Loucy (cell line): ENCODE measurements around the gene MICA.

ENCODE experiments used
- CTCF ChIP-seq: fragments of 200-600 bp; sonication (generic); conservative IDR thresholded peaks from 2 replicates; pipeline ENCODE4 v1.5.1; 2014; ENCODE audit warnings: mild to moderate bottlenecking, antibody characterized with exemption, low read length
- EZH2phosphoT487 ChIP-seq: fragments of 200-600 bp; IDR thresholded peaks from 2 replicates; pipeline ENCODE4 v1.6.1; 2018; ENCODE audit warnings: antibody characterized with exemption, mild to moderate bottlenecking, moderate library complexity, borderline replicate concordance

- TF ChIP-seq CTCF (no peak), EZH2phosphoT487 (no peak)
Observed at GRCh38 chr6:31362751-31363150, 40.6 kb upstream of the MICA start.
